HG02623 (cell line): ENCODE data around the gene MAML1.
A peak's percentile ranks its signal among the peaks of the same experiment; 100 is the strongest.

ENCODE experiments used
- ATAC-seq: cut with Tn5 transposase; IDR thresholded peaks from one replicate; pipeline ENCODE4 v1.9.1; 2021; ENCODE audit warnings: moderate library complexity; ENCODE audit not compliant: unreplicated experiment

The MAML1 gene

GRCh38 chr5:179792612-179793467, 60.2 kb downstream of the MAML1 start:
- ATAC-seq = no peak

- no peak for ATAC-seq
Observed at GRCh38 chr5:179793468-179794139, 61.0 kb downstream of the MAML1 start, which contains the start of gene LTC4S. Gene LTC4S (plus strand): TSS chr5:179793986. CDS start chr5:179794081, 95 bp downstream.

- ATAC-seq = no peak
Observed at GRCh38 chr5:179794171-179794570, 61.5 kb downstream of the MAML1 start.

- ATAC-seq = no peak
Observed at GRCh38 chr5:179794575-179794974, 62.0 kb downstream of the MAML1 start.

GRCh38 chr5:179795049-179795862, 62.6 kb downstream of the MAML1 start:
- ATAC-seq = peak; percentile 4

GRCh38 chr5:179795863-179796833, 63.5 kb downstream of the MAML1 start:
- peak; percentile 62 for ATAC-seq

GRCh38 chr5:179796877-179797608, 64.4 kb downstream of the MAML1 start:
- ATAC-seq = no peak

GRCh38 chr5:179797741-179798140, 65.1 kb downstream of the MAML1 start:
- ATAC-seq = no peak

- no peak for ATAC-seq
Observed at GRCh38 chr5:179798144-179798770, 65.6 kb downstream of the MAML1 start.

- ATAC-seq = no peak
Observed at GRCh38 chr5:179798771-179799643, 66.4 kb downstream of the MAML1 start.

- ATAC-seq = no peak
Observed at GRCh38 chr5:179799644-179799973, 67.0 kb downstream of the MAML1 start.

- ATAC-seq = no peak
Observed at GRCh38 chr5:179800071-179800695, 67.6 kb downstream of the MAML1 start.

- no peak for ATAC-seq
Observed at GRCh38 chr5:179800696-179801201, 68.1 kb downstream of the MAML1 start.

- no peak for ATAC-seq
Observed at GRCh38 chr5:179801304-179802206, 68.9 kb downstream of the MAML1 start.

GRCh38 chr5:179802207-179802883, 69.7 kb downstream of the MAML1 start:
- no peak for ATAC-seq
